Measurements from ENCODE around the gene CHST11.
A peak's percentile ranks its signal among the peaks of the same experiment; 100 is the strongest.
"Not testable (repeated sequence)": the region's sequence is repeated elsewhere in the genome, so short reads cannot be mapped to it uniquely, and the experiment has no call there.

Gene CHST11

DNA sequence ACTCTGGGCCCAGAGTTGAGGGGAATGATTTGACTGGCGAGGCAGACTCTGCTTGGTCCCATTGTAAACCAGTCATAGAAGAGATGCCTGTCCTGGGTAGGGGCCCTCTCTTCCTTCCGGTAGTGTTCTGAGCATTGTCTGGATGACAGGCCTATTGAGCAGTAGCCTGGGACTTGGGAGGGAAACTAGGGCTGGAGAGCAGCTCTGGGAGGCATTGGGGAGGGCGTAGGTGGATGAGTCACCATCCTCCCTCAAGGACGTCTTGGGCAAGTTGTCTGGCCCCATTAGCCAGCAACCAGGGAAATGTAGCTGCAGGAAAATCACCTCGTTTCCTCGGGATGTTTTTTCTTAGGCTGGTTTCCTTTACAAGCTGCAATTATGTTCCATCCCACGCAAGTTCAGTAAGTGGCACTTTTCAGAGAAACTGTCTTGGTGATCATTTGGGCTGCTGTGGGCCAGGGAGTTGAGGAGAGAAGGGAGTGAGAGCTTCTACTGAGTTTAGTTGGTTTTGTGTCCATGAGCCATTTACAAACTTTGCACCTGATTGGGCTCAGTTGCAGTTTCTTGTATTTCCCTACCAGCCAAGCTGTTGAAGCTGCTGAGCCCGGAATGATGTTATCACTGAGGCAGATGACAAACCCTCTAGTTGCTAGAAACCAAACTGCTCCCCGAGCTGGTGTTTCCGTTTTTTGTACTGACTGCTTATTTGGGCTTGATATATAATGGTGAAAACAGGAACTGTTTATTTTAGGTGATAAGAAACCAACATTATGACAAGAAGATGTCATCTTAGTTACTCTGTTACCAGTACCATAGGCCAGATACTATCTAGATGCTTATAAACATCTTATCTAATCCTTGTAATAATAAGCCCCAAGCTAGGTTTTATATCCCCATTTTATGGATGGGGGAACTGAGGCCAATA lies 147.6 kb downstream of the CHST11 start:
- peak; percentile 72 for DNase-seq (ENCODE audit: low spot score)

DNA sequence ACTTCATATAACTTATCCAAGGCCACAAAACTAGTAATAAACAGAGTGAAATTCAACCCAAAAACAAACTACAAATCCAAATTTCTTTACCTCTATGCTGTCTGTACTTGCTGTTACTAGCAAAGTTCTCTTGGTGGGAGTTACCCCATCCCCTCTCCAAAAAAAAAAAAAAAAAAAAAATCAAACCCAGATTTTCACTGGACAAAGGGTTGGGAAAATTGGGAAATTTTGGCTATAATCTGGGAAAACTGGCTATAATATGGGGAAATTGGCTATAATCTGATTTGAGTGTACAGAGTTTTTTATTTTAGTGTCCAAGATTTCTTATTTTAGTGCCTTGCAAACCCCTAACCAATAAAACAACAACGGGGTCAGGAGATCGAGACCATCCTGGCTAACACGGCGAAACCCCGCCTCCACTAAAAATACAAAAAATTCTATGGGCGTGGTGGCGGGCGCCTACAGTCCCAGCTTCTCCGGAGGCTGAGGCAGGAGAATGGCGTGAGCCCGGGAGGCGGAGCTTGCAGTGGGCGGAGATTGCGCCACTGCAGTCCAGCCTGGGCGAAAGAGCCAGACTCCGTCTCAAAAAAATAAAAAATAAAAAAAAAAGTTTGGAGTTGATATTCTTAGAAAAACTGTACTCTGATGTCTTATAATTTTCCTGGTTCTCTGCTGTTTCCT lies 148.4 kb downstream of the CHST11 start:
- DNase-seq (ENCODE audit: low spot score): no peak

- no peak for DNase-seq (ENCODE audit: low spot score)
These were observed 148.9 kb downstream of the CHST11 start for GRCh38 chr12:104605685-104606084.

DNA sequence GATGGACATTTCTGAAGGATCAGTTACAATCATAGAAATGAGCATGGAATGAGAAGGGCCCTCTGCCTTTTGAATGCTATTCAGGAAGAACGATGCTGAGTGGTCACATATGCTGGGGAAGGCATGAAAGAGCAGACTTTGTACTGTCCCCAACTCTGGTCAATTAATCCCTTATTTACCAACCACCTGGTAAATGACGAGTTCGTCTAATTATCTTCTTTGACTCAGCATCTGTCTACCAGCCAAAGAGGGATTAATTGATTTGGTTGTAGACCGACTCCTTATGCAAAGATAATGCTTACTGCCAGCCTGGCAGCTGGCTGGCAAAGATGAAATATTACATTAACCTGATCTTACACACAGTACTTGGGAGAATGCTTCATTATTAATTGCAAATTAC lies 152.2 kb downstream of the CHST11 start:
- no peak for DNase-seq (ENCODE audit: low spot score)

DNA sequence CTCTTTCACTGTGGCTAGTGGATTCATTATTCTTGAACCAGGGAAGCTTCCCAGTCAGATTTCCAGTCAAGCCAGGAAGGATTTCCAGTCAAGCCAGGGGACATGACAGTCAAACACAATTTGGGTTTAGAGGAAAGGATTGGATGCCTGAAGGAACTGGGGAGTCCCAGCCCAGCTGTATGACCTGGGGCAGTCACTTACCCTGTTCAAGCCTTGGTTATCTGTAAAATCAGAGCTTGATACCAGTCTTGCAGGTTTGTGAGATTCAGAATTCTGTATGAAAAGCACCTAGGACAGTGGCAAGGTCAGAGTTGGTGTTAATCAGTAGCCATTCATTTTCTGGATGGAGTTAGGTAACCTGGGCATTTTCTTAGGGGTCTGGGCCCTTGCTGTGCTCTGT lies 152.7 kb downstream of the CHST11 start:
- DNase-seq (ENCODE audit: low spot score): no peak

DNA sequence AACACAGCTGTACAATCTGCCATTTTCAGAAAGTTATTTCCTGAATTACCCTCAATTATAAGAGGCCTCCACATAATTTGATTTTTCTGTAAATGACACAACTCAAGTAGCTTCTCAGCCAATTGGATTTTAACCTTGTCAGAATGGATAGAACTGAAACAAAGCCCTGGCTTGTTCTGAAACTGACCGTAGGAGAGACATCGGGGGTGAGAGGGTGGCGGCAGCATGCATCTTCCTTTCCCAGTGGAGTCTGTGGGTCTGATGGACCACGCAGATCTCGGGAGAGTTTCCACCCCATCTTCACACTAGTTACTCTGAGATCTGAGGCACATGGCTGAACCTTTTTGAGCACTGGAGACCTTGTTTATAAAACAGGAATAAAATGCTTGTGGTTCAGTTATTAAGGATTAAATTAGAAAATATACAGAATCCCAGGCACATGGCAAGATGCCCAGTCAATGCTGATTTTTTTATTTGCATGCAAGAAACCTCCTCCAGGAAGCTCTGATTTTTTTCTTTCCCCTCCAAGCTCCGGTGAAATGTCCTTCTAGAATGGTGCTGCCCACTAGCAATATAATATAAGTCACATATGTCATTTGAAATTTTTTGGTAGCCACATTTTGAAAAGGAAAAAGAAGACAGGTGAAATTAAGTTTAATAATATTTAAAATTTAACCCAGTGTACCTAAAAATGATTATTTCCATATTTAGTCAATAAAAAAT lies 153.9 kb downstream of the CHST11 start:
- DNase-seq (ENCODE audit: low spot score): no peak

DNA sequence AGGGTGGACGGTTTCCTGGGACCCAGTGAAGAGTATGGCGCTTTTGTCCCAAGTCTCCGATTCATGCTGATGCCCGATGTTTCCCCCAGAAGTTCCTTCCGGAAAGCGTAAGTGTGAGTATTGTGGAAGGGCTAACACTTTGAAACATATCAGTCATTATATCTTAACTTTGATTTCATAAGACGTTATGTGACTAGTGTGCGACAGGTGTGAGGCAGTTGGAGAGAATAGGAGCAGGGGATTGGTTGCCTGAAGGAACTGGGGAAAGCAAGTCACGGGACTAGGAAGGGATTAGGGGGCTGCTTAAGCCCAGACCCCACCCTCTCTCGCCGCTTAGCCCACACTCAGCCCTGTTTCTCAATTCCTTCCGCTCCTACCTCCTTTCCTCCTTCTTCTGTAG lies 154.9 kb downstream of the CHST11 start:
- DNase-seq (ENCODE audit: low spot score): no peak

DNA sequence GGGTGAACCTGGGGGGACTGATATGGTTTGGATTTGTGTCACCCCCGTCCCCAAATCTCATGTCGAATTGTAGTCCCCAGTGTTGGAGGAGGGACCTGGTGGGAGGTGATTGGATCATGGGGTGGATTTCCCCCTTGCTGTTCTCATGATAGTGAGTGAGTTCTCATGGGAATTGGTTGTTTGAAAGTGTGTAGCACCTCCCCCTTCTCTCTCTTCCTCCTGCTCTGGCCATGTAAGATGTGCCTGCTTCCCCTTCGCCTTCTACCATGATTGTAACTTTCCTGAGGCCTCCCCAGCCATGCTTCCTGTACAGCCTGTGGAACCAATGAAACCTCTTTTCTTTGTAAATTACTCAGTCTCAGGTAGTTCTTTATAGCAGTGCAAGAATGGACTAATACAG lies 156.6 kb downstream of the CHST11 start:
- DNase-seq (ENCODE audit: low spot score): not testable (repeated sequence)

- DNase-seq (ENCODE audit: low spot score): no peak
These were observed 158.4 kb downstream of the CHST11 start for GRCh38 chr12:104615048-104615561.

DNA sequence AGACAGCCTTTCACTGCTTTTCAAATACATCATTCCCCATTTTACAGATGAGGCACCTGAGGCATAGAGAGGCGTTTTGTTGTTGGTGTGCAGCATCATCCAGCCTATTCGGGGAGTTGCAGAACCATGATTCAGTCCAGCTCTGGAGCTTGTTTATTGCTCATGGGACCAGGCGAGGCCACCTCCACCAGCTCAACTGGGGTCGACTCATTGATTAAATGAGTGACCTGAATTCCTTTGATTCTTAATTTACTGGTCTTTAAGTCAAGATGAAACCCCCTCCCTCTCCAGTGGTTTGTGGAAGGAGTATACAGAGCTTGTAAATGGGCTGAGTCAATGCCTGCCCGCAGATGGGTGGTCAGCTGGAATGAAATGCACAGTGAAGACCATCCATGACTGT lies 161.9 kb downstream of the CHST11 start:
- DNase-seq (ENCODE audit: low spot score): no peak

- DNase-seq (ENCODE audit: low spot score): no peak
These were observed 162.6 kb downstream of the CHST11 start for GRCh38 chr12:104619305-104619704.

GRCh38 chr12:104620837-104621531 lies 164.2 kb downstream of the CHST11 start:
- DNase-seq (ENCODE audit: low spot score): no peak

DNA sequence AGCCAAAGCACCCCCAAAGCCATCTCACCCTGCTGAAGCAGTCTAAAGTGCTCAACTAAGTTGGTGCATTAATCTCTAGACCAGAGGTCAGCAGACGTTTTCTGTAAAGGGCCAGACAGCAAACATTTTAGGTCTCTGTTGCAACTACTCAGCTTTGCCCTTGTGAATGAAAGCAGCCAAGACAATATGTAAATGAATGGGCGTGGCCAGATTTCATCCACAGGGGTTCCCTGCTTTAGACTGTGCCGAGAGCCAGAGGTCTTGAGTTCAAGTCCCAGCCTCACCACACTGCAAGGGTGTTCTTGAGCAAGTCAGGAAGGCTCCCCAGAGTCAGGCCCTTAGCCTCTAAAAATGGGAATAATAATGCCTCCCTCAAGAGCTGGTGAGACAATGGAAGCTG lies 166.2 kb downstream of the CHST11 start:
- no peak for DNase-seq (ENCODE audit: low spot score)

DNA sequence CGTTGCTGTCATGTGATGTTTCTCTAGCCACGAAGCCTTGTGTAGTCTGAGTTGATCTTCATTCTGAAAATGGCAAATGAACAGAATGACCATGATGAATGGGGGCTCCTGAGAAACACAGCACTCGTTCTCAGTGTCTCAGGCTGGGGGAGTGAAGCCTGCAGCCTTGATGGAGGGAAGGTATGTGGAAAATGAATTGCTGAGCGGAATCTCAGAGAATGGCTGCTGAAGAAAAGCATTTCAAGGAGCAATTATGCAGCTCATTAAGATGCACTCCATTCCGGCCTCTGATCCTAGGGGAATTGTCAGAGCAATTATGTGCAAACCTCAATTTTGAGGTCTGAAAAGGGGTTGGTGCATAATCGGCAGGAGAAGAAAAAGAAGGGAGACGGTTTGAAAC lies 167.1 kb downstream of the CHST11 start:
- DNase-seq (ENCODE audit: low spot score): no peak

- no peak for DNase-seq (ENCODE audit: low spot score)
These were observed 167.8 kb downstream of the CHST11 start for GRCh38 chr12:104624529-104624928.

DNA sequence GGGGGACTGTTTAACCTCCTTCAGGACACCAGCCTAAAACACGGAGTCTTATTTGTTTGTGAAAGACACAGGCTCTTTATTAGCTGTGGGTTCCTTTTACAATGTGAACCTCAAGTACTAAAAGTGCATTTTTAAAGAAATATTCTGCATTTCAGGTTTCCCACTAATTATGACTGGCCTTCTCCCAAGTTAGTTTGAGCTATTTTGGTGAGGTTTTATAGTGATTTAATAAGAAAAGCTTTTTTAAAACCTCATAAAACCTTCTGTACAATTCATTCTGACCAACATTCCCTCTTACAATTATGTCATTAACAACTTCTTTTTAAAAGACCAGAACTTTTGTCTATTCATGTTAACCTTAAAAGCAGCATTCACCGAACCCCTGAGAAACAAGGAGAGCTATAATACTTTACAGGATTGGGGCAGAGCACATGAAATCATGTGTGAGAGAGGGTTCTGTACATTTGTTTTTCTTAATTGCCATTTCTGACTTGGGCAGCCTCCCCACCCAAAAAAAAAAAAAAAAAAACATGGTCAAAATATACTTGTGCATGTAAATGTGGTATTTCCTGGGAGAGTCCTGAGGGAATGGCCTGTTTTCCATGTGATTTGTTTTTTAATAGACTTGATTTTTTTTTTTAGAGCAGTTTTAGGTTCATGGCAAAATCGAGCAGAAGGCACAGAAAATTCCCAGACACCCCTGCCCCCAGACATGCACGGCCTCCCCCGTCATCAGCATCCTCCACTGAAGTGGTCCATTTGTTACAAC lies 169.5 kb downstream of the CHST11 start:
- no peak for DNase-seq (ENCODE audit: low spot score)

GRCh38 chr12:104627231-104627989 lies 170.7 kb downstream of the CHST11 start:
- no peak for DNase-seq (ENCODE audit: low spot score)

DNA sequence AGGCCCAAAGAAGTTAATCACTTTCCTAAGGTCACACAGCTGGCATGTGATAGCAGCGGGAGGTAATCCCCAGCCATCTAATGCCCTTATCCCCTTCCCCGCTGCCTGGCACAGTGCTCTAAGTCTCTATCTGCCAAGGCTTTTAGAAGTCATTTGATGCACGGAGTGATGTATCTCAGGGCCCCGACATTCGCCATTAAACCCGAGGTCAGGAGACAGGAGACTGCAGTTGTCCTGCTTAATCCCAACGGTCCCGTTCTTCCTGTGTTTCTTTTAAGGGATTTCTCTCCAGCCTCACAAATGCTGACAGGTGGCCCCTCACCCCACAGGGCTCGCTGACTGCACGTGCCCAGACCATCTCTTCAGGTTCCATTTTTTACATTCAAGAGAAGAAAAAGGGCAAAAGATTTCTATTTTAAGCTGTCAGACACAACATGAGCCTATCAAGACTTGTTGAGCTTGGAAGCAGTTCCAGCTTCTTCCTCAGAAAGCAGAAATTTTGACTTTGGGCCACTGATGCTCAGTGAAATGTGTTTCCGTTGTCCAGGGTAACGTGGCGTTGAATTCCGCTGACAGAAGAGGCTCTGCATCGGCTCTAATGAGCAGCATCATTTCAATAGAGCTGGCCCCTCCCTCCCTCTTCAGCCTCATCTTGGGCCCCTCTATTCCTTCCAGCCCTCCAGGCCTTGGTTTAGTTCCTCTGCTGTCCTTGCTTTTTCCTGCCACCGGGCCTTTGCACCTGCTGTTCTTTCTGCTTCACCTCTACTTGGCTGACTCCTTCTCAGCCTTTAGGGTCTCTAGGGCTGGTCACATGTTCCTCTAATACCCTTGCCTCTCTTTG lies 171.5 kb downstream of the CHST11 start:
- DNase-seq (ENCODE audit: low spot score): no peak

- DNase-seq (ENCODE audit: low spot score): no peak
These were observed 172.0 kb downstream of the CHST11 start for GRCh38 chr12:104628831-104629135.

DNA sequence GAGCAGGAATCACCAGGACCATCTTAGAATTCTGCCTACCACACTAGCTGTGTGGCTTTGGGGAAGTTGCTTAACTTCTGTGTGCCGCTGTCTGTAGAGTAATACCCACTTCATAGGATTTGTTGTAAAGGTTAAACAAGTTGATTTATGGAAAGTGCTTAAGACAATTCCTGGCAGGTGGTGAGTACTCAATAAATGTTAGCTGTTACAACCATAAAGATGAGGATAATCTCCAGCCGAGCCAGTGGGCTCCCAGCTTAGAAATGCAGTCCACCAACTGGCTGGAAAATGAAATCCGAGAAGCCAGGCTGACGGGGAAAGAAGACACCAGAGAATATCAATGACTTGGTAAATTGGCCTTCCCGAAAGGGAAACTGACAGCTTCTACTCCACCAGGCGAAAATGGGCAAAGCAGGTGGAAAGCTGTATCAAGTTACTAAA lies 173.5 kb downstream of the CHST11 start:
- DNase-seq (ENCODE audit: low spot score): no peak

Measured in LoVo (cell line).